ENCODE data around the gene CCL5. TPM values are rescaled to one million over a fixed set of nuclear protein-coding genes. Genes with fewer than 3 reads are reported as not detected.

CCL5 gene
- total RNA-seq, 1 experiment from 2014 or later: not detected

DNA sequence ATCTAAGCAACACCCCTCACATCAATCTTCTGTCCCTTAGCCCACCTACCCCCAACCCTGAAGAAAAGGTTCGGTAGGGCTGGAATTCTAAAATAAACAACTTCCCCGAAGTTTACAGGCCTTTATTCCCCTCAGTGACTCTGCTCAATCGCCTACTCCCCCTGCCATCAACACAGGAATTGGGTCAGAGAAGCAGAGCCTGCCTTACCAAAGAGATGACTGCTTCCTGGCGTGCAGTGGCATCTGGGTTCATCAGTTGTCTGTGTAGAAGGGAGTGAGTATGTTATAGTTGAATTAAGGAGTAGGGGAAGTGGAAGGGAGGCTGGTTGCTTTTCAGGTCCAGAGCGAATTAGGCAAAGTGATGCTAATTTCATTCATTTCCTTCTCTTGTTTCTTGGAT is 24.2 kb downstream of the CCL5 start:
- no peaks in the 10 kb centered on the region for H3K79me2 ChIP-seq (ENCODE audit: insufficient read depth, low read length)
- H3K36me3 Mint-ChIP-seq (ENCODE audit: insufficient read depth in 1 of 3, low read depth in 3 of 3): peaks cover 2 to 11% (median 11%) of the 10 kb centered on the region in 3 experiments; a peak in 5 of 7 replicates

More for the DNA sequence above, 24.2 kb downstream of the CCL5 start:
- no peaks in the 10 kb centered on the region for H3K9me3 ChIP-seq (ENCODE audit: control insufficient read depth, low read depth, low read length)
- Mint-ChIP-seq H3K9me3 (no peaks in the 10 kb centered on the region), H3K27ac (peak overlapping the region in 1 of 3 experiments; percentile 6; a peak in 1 of 7 replicates), H3K4me1 (peaks cover 6 to 13% of the 10 kb centered on the region in 2 experiments), H3K27me3 (ENCODE audit: low read depth) (no peaks in the 10 kb centered on the region), H3K4me3 (no peak overlapping the region)
- no peak overlapping the region for H4K8ac ChIP-seq (replicated peaks; ENCODE audit: insufficient read length, low read depth, low read length)
- H3K23me2 ChIP-seq (ENCODE audit: insufficient read length, low read depth, low read length, poor library complexity, severe bottlenecking): no peaks in the 10 kb centered on the region
- no peak overlapping the region for H3K9ac ChIP-seq (ENCODE audit: extremely low read depth, insufficient read length, low read length)
- H3K4ac ChIP-seq (ENCODE audit: low read depth, low read length): no peak overlapping the region
- H4K20me1 ChIP-seq (ENCODE audit: control insufficient read depth, insufficient read depth, insufficient read length): no peaks in the 10 kb centered on the region
- no peak overlapping the region for H2AK5ac ChIP-seq (ENCODE audit: insufficient read length, low read length)
- H3K56ac ChIP-seq (ENCODE audit: insufficient read length, low read depth, low read length): no peak overlapping the region
- no peak overlapping the region for H2BK120ac ChIP-seq (ENCODE audit: low read depth, low read length, poor library complexity, severe bottlenecking)
- DNase-seq: no peak
- no peak overlapping the region for H2AFZ ChIP-seq (ENCODE audit: low read length)
- H3K4me2 ChIP-seq (ENCODE audit: insufficient read depth, insufficient read length, low read length): no peak overlapping the region
- H3K4me1 ChIP-seq (ENCODE audit: insufficient read depth, low read length): no peaks in the 10 kb centered on the region
- no peak overlapping the region for H2BK12ac ChIP-seq (ENCODE audit: insufficient read length, low read depth, low read length)
- H2BK20ac ChIP-seq (ENCODE audit: low read depth, low read length, poor library complexity, severe bottlenecking): no peak overlapping the region
- no peaks in the 10 kb centered on the region for H3K79me1 ChIP-seq (ENCODE audit: insufficient read depth, low read depth, low read length, poor library complexity, severe bottlenecking)
- no peak for TF ChIP-seq CTCF (conservative IDR thresholded peaks at IDR 0.05)
- H3K18ac ChIP-seq (ENCODE audit: insufficient read length, low read depth, low read length): no peak overlapping the region
- H3K27me3 ChIP-seq (ENCODE audit: insufficient read depth, low read length): no peaks in the 10 kb centered on the region
- no peak overlapping the region for H4K91ac ChIP-seq (ENCODE audit: insufficient read length, low read depth, low read length)
- H2BK5ac ChIP-seq (ENCODE audit: insufficient read length, low read length): no peak overlapping the region
- H3T11ph ChIP-seq (ENCODE audit: low read length): no peak overlapping the region
- WGBS (ENCODE audit: extremely low coverage, insufficient read length, low lambda C conversion rate): no CpG with 5 or more reads among the region's 5 CpGs
- no peak overlapping the region for H2BK15ac ChIP-seq (ENCODE audit: low read depth, low read length)
- no peak overlapping the region for H4K5ac ChIP-seq (ENCODE audit: insufficient read length, low read depth, low read length)
- no peak overlapping the region for H3K14ac ChIP-seq (ENCODE audit: insufficient read depth, low read length)
- H3K23ac ChIP-seq (ENCODE audit: insufficient read length, low read depth, low read length): no peak overlapping the region
- H3K27ac ChIP-seq (ENCODE audit: insufficient read length, low read depth, low read length): no peak overlapping the region

All from H9 (cell line).